ENCODE measurements around the gene ZSWIM3.
"Not testable (repeated sequence)": the region's sequence is repeated elsewhere in the genome, so short reads cannot be mapped to it uniquely, and the experiment has no call there.

The ZSWIM3 gene

GRCh38 chr20:45867136-45867818 lies 9.9 kb downstream of the ZSWIM3 start:
- DNase-seq (ENCODE audit: low read depth): no peak
- no peak for TF ChIP-seq CTCF (IDR thresholded peaks at IDR 0.05; ENCODE audit: control insufficient read depth, insufficient read depth, low read depth, low read length, missing control alignments)

DNA sequence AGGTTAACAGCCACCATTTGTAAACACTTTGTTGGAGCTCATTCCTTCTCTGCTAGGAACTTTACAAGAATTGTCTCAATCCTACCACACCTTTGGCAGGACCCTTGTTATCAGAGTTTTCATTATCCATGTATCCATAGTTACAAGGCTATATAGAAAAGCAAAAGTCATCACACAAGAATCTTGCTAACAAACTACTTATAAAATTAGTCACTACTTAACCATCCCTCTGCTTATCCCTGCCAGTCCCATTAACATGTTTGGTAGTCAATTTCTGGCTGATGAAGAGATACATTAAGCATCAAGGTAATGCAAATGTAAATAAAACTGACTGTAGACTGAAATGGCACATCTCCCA lies 10.4 kb downstream of the ZSWIM3 start:
- H3K4me3 ChIP-seq (ENCODE audit: control insufficient read depth, low read depth, low read length): no peak overlapping the region
- no peak for TF ChIP-seq CTCF (IDR thresholded peaks at IDR 0.05; ENCODE audit: control insufficient read depth, insufficient read depth, low read depth, low read length, missing control alignments)
- DNase-seq (ENCODE audit: low read depth): no peak

More at GRCh38 chr20:45867136-45867818, 9.9 kb downstream of the ZSWIM3 start:
- H3K4me3 ChIP-seq (ENCODE audit: control insufficient read depth, low read depth, low read length): no peak overlapping the region

- no peak for DNase-seq (ENCODE audit: low read depth)
- no peak overlapping the region for H3K4me3 ChIP-seq (ENCODE audit: control insufficient read depth, low read depth, low read length)
- TF ChIP-seq CTCF (IDR thresholded peaks at IDR 0.05; ENCODE audit: control insufficient read depth, insufficient read depth, low read depth, low read length, missing control alignments): no peak
Observed at GRCh38 chr20:45872626-45873025, 15.2 kb downstream of the ZSWIM3 start.

DNA sequence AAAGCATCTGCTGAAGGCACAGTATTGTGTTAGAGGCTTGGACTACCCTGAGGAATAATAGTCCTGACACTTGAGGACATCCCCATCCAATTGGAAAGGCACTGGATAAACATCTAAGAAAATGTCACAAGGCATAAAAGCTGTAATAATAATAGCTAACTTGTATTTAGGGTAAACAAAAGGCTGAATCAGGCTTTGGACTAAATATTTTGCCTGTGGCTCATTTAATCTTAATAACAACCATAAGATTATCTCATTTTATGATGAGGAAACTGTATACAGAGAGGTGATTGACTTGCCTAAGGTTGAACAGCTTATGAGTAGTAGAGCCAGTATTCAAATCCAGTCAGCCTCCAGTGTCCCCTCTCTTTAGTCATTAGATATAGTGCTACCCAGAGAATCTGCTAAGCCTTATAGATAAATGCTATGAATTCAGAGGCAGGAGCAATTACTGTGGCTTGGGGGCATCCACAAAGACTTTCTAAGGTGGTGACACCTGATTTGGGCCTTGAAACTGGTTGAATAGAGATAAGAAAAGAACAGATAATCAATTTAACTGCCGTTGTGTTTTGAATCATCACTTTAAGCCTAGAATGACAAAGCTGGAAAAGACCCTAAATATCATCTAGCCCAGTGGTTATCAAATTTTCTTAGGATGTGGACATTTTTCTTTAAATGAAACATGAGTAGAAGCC lies 16.1 kb downstream of the ZSWIM3 start:
- no peak for DNase-seq (ENCODE audit: low read depth)
- no peak for TF ChIP-seq CTCF (IDR thresholded peaks at IDR 0.05; ENCODE audit: control insufficient read depth, insufficient read depth, low read depth, low read length, missing control alignments)
- H3K4me3 ChIP-seq (ENCODE audit: control insufficient read depth, low read depth, low read length): no peak overlapping the region

DNA sequence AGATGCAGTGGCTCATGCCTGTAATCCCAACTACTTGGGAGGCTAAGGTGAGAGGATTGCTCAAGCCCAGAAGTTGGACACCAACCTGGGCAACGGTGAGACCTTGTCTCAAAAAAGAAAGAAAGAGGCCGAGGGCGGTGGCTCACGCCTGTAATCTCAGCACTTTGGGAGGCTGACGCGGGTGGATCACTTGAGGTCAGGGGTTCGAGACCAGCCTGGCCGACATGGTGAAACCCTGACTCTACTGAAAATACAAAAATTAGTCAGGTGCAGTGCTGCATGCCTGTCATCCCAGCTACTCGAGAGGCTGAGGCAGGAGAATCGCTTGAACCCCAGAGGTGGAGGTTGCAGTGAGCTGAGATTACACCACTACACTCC lies 16.7 kb downstream of the ZSWIM3 start:
- not testable (repeated sequence) for DNase-seq (ENCODE audit: low read depth)

GRCh38 chr20:45874576-45874975 lies 17.2 kb downstream of the ZSWIM3 start:
- DNase-seq (ENCODE audit: low read depth): no peak
- TF ChIP-seq CTCF (IDR thresholded peaks at IDR 0.05; ENCODE audit: control insufficient read depth, insufficient read depth, low read depth, low read length, missing control alignments): no peak
- H3K4me3 ChIP-seq (ENCODE audit: control insufficient read depth, low read depth, low read length): no peak overlapping the region

More for the DNA sequence above, 16.7 kb downstream of the ZSWIM3 start:
- H3K4me3 ChIP-seq (ENCODE audit: control insufficient read depth, low read depth, low read length): not testable (repeated sequence)

- H3K4me3 ChIP-seq (ENCODE audit: control insufficient read depth, low read depth, low read length): no peak overlapping the region
- DNase-seq (ENCODE audit: low read depth): no peak
- TF ChIP-seq CTCF (IDR thresholded peaks at IDR 0.05; ENCODE audit: control insufficient read depth, insufficient read depth, low read depth, low read length, missing control alignments): no peak
Observed at GRCh38 chr20:45878076-45878761, 20.8 kb downstream of the ZSWIM3 start.
